MM.1S (cell line): Measurements from ENCODE around the gene LGALS8.

ENCODE experiments used
- DNase-seq: peaks from one replicate; pipeline ENCODE4 v3.0.0-alpha.2; 2015
- H2AFZ ChIP-seq: fragments of 300-600 bp; sonication (generic); 2 replicates; pipeline ENCODE4 v1.6.0; 2016; ENCODE audit warnings: antibody characterized with exemption, low read length
- H3F3A ChIP-seq: fragments of 300-600 bp; sonication (generic); 2 replicates; pipeline ENCODE4 v1.6.1; 2016; ENCODE audit warnings: mild to moderate bottlenecking, antibody characterized with exemption, low read length, moderate library complexity, mixed read lengths; ENCODE audit not compliant: insufficient read depth
- H3K27ac ChIP-seq: fragments of 300-600 bp; sonication (generic); 2 replicates; pipeline ENCODE4 v1.5.1; 2016; ENCODE audit warnings: mild to moderate bottlenecking, low read length
- H3K27me3 ChIP-seq: fragments of 300-600 bp; sonication (generic); replicated peaks from 2 replicates; pipeline ENCODE4 v1.6.0; 2016; ENCODE audit warnings: low read length; ENCODE audit not compliant: insufficient read depth
- H3K36me3 ChIP-seq: fragments of 300-600 bp; sonication (generic); replicated peaks from 2 replicates; pipeline ENCODE4 v1.6.1; 2016; ENCODE audit warnings: mild to moderate bottlenecking, low read length, mixed read lengths; ENCODE audit not compliant: insufficient read depth
- H3K4me1 ChIP-seq: fragments of 300-600 bp; sonication (generic); 2 replicates; pipeline ENCODE4 v1.6.1; 2016; ENCODE audit warnings: low read length, mixed read lengths
- H3K4me2 ChIP-seq: fragments of 300-600 bp; sonication (generic); 2 replicates; pipeline ENCODE4 v1.6.0; 2016; ENCODE audit warnings: low read depth, low read length
- H3K4me3 ChIP-seq: fragments of 300-600 bp; sonication (generic); 2 replicates; pipeline ENCODE4 v1.5.1; 2016; ENCODE audit warnings: low read length, mixed read lengths
- H3K79me2 ChIP-seq: fragments of 300-600 bp; sonication (generic); 2 replicates; pipeline ENCODE4 v1.6.1; 2016; ENCODE audit warnings: mixed run types, low read length, mixed read lengths
- H3K9ac ChIP-seq: fragments of 300-600 bp; sonication (generic); 2 replicates; pipeline ENCODE4 v1.6.1; 2016; ENCODE audit warnings: low read length, mixed read lengths
- H3K9me2 ChIP-seq: fragments of 300-600 bp; sonication (generic); replicated peaks from 2 replicates; pipeline ENCODE4 v1.6.1; 2016; ENCODE audit warnings: mild to moderate bottlenecking, low read length, mixed read lengths; ENCODE audit not compliant: insufficient read depth
- H3K9me3 ChIP-seq: fragments of 300-600 bp; sonication (generic); replicated peaks from 2 replicates; pipeline ENCODE4 v1.6.1; 2016; ENCODE audit warnings: mild to moderate bottlenecking, low read length, mixed read lengths; ENCODE audit not compliant: insufficient read depth
- H4K20me1 ChIP-seq: fragments of 300-600 bp; sonication (generic); 2 replicates; pipeline ENCODE4 v1.6.1; 2016; ENCODE audit warnings: mild to moderate bottlenecking, low read length, moderate library complexity, mixed read lengths; ENCODE audit not compliant: insufficient read depth
- CTCF ChIP-seq: fragments of 300-600 bp; sonication (generic); IDR thresholded peaks from 2 replicates; pipeline ENCODE4 v1.5.1; 2016; ENCODE audit warnings: antibody characterized with exemption, low read length, mixed read lengths
- EZH2 ChIP-seq: fragments of 300-600 bp; sonication (generic); optimal IDR thresholded peaks from 2 replicates; pipeline ENCODE3; 2017; ENCODE audit warnings: low read depth, mild to moderate bottlenecking, antibody characterized with exemption, low read length, mixed read lengths
- EZH2phosphoT487 ChIP-seq: fragments of 300-600 bp; sonication (generic); IDR thresholded peaks from 2 replicates; pipeline ENCODE4 v1.6.1; 2018; ENCODE audit warnings: antibody characterized with exemption, low read length

Gene LGALS8

GRCh38 chr1:236509647-236510401 lies 14.0 kb upstream of the LGALS8 start:
- H3K36me3 ChIP-seq: no peaks in the 10 kb centered on the region
- no peak for TF ChIP-seq CTCF
- H3K27me3 ChIP-seq: peaks cover 51% of the 10 kb centered on the region
- no peak overlapping the region for H3K27ac ChIP-seq
- peaks cover 12% of the 10 kb centered on the region for H3K4me1 ChIP-seq
- H3K9me2 ChIP-seq: no peaks in the 10 kb centered on the region
- peaks cover 5% of the 10 kb centered on the region for H3F3A ChIP-seq
- no peaks in the 10 kb centered on the region for H3K79me2 ChIP-seq
- H2AFZ ChIP-seq: no peak overlapping the region
- no peak overlapping the region for H3K4me2 ChIP-seq
- H3K4me3 ChIP-seq: no peak overlapping the region
- H3K9me3 ChIP-seq: no peaks in the 10 kb centered on the region
- H4K20me1 ChIP-seq: no peaks in the 10 kb centered on the region; the same call in 1 of the 2 replicates
- no peak for DNase-seq
- H3K9ac ChIP-seq: no peak overlapping the region

GRCh38 chr1:236511735-236512418 lies 11.9 kb upstream of the LGALS8 start:
- Histone ChIP-seq H3F3A (peaks cover 5% of the 10 kb centered on the region), H3K36me3 (no peaks in the 10 kb centered on the region), H3K9me3 (no peaks in the 10 kb centered on the region), H3K4me1 (peaks cover 12% of the 10 kb centered on the region), H3K9me2 (no peaks in the 10 kb centered on the region), H2AFZ (no peak overlapping the region), H3K27ac (no peak overlapping the region), H3K27me3 (peaks cover 37% of the 10 kb centered on the region), H4K20me1 (no peaks in the 10 kb centered on the region; the same call in 1 of the 2 replicates), H3K4me3 (no peak overlapping the region), H3K9ac (no peak overlapping the region), H3K79me2 (no peaks in the 10 kb centered on the region), H3K4me2 (no peak overlapping the region)
- no peak for DNase-seq
- TF ChIP-seq CTCF: no peak
- TF ChIP-seq EZH2: no peak
- TF ChIP-seq EZH2phosphoT487: no peak

DNA sequence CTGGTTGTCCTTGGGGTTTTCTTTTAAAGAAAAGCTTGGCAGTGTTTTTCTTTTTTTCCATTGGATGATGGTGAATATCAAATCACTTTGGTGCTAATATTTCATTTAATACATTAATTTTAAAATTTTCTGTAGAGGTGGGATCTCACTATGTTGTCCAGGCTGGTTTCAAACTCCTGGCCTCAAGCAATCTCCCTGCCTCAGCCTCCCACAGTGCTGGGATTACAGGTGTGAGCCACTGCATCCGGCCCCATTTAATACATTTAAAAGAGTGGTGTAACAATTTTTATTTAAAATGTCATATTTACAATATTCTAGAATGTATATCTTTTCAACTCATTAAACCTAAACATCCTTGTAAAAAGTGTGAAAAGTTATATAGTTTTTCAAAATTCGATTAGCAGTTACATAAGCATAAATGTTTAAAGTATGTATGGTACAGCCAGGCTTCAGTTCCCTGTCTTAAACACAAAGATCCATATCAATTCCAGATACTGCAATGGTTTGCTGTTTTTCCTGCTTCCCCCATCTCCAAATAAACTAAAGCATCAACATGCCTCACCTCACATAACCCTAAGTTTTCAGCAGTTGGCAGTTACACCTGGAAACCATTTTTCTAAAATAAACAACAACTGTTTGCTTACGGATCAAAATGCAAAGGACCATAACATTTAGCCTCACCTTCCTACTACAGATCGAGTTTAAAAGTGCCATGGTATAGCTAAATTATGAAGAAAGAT lies 8.9 kb upstream of the LGALS8 start:
- TF ChIP-seq CTCF (no peak), EZH2phosphoT487 (no peak), EZH2 (no peak)
- no peaks in the 10 kb centered on the region for H3K36me3 ChIP-seq
- no peak overlapping the region for H3K4me2 ChIP-seq
- no peak overlapping the region for H3K4me3 ChIP-seq
- H3K27me3 ChIP-seq: peaks cover 14% of the 10 kb centered on the region
- H3K9me3 ChIP-seq: no peaks in the 10 kb centered on the region
- no peak overlapping the region for H3K27ac ChIP-seq
- no peaks in the 10 kb centered on the region for H4K20me1 ChIP-seq
- no peak overlapping the region for H2AFZ ChIP-seq
- H3K9me2 ChIP-seq: no peaks in the 10 kb centered on the region
- no peaks in the 10 kb centered on the region for H3K79me2 ChIP-seq
- no peak overlapping the region for H3K9ac ChIP-seq
- no peaks in the 10 kb centered on the region for H3K4me1 ChIP-seq
- no peak for DNase-seq
- H3F3A ChIP-seq: no peaks in the 10 kb centered on the region
